Common myeloid progenitor, CD34-positive (primary cell): ENCODE measurements around the gene JAK3.

Source experiments
- CTCF ChIA-PET: fragments of 350-600 bp; sonication (Branson Sonifier 250); formaldehyde crosslinking; loops from one replicate; lab custom pipeline; 2021; ENCODE audit warnings: antibody characterized with exemption; lab: Charles Lee
- POLR2A ChIA-PET: fragments of 350-600 bp; sonication (Branson Sonifier 250); formaldehyde crosslinking; loops from one replicate; lab custom pipeline; 2021; ENCODE audit warnings: antibody characterized with exemption; lab: Charles Lee
- DNase-seq, 3 donors: peaks; one replicate each; pipeline versions ENCODE4 v3.0.0 to v3.0.0-alpha.2; 2013
- H3K27ac ChIP-seq, 2 experiments: 1 replicate in 1 of 2; 2 replicates in 1 of 2; pipeline ENCODE4 v1.7.0; 2013; ENCODE audit warnings: inconsistent platforms in 2 of 2, low read length in 2 of 2, mild to moderate bottlenecking in 2 of 2, low read depth in 1 of 2, moderate library complexity in 1 of 2; ENCODE audit not compliant: severe bottlenecking in 2 of 2, insufficient read depth in 1 of 2, poor library complexity in 1 of 2
- H3K27me3 ChIP-seq, 5 experiments: replicated peaks in 2 of 5; 1 replicate in 3 of 5; 2 replicates in 2 of 5; pipeline versions ENCODE4 v1.6.1 to v1.7.0; 2013; ENCODE audit warnings: low read length in 4 of 5, mild to moderate bottlenecking in 2 of 5, moderate library complexity in 2 of 5, inconsistent platforms in 1 of 5; ENCODE audit not compliant: insufficient read depth in 5 of 5, control insufficient read depth in 4 of 5
- H3K36me3 ChIP-seq, 4 experiments: 1 replicate in 2 of 4; 2 replicates in 2 of 4; pipeline versions ENCODE4 v1.6.1 to v1.7.0; 2013; ENCODE audit warnings: low read length in 3 of 4, control low read depth in 1 of 4, mild to moderate bottlenecking in 1 of 4; ENCODE audit not compliant: control insufficient read depth in 4 of 4, insufficient read depth in 4 of 4
- H3K4me1 ChIP-seq, 4 experiments: 1 replicate in 3 of 4; 2 replicates in 1 of 4; pipeline versions ENCODE4 v1.6.1 to v1.7.1; 2013; ENCODE audit warnings: low read length in 3 of 4, mild to moderate bottlenecking in 3 of 4, control low read depth in 1 of 4, inconsistent platforms in 1 of 4, moderate library complexity in 1 of 4; ENCODE audit not compliant: control insufficient read depth in 4 of 4, insufficient read depth in 4 of 4; ENCODE audit errors: control extremely low read depth in 1 of 4
- H3K4me3 ChIP-seq, 7 experiments: 1 replicate in 4 of 7; 2 replicates in 3 of 7; pipeline versions ENCODE4 v1.5.1 to v1.7.0; 2013; ENCODE audit warnings: mild to moderate bottlenecking in 7 of 7, low read length in 6 of 7, moderate library complexity in 6 of 7, inconsistent platforms in 2 of 7, low read depth in 2 of 7, control low read depth in 1 of 7; ENCODE audit not compliant: insufficient read depth in 4 of 7, control insufficient read depth in 1 of 7; ENCODE audit errors: extremely low read depth in 1 of 7
- H3K9me3 ChIP-seq, 5 experiments: 1 replicate in 4 of 5; 2 replicates in 1 of 5; pipeline versions ENCODE4 v1.6.1 to v1.7.1; 2013; ENCODE audit warnings: low read length in 4 of 5, mild to moderate bottlenecking in 2 of 5, inconsistent platforms in 1 of 5, low read depth in 1 of 5, moderate library complexity in 1 of 5; ENCODE audit not compliant: control insufficient read depth in 4 of 5, insufficient read depth in 2 of 5; ENCODE audit errors: control extremely low read depth in 1 of 5
- WGBS: methylation state at CpG from one replicate; pipeline ENCODE4 v1.1.5; 2013; ENCODE audit not compliant: insufficient coverage; 5-methylcytosine and 5-hydroxymethylcytosine counted together

The JAK3 gene

GRCh38 chr19:17821190-17821589 is 26.6 kb downstream of the JAK3 start, which contains the start of gene INSL3:
TSS of gene INSL3 (minus strand) at chr19:17821519. CDS start at chr19:17821506, 13 bp downstream.
- Histone ChIP-seq H3K36me3 (peaks cover 4 to 11% (median 10%) of the 10 kb centered on the region in 4 experiments), H3K9me3 (no peaks in the 10 kb centered on the region), H3K27me3 (no peaks in the 10 kb centered on the region), H3K4me3 (no peak within 1 kb of the TSS), H3K4me1 (no peaks in the 10 kb centered on the region), H3K27ac (no peak within 1 kb of the TSS)
- POLR2A ChIA-PET, result no interaction called here
- WGBS, result 90% methylated on average over 27 of the region's 34 CpGs
- CTCF ChIA-PET, result interaction anchor here (1.3 kb wide), 1 partner anchor 8 kb away, joined by 3 read pairs; no protein-coding TSS in a partner anchor
- DNase-seq, result no peak

GRCh38 chr19:17817668-17818363 is 30.0 kb downstream of the JAK3 start:
- no peak for DNase-seq
- ChIA-PET CTCF (interaction anchor here (1.0 kb wide), 1 partner anchor 37 kb away, joined by 3 read pairs; no protein-coding TSS in a partner anchor), POLR2A (no interaction called here)
- WGBS, result 94% methylated on average over 11 of the region's 13 CpGs
- H3K4me3 ChIP-seq, result no peak overlapping the region
- no peak overlapping the region for H3K27ac ChIP-seq
- H3K27me3 ChIP-seq, result no peaks in the 10 kb centered on the region
- no peaks in the 10 kb centered on the region for H3K4me1 ChIP-seq
- H3K36me3 ChIP-seq, result peaks cover 0 to 2% (median 0%) of the 10 kb centered on the region in 4 experiments
- H3K9me3 ChIP-seq, result no peaks in the 10 kb centered on the region

- Histone ChIP-seq H3K4me1 (peaks cover 0 to 11% (median 10%) of the 10 kb centered on the region in 4 experiments), H3K36me3 (no peaks in the 10 kb centered on the region), H3K27me3 (no peaks in the 10 kb centered on the region), H3K9me3 (no peaks in the 10 kb centered on the region), H3K27ac (no peak overlapping the region), H3K4me3 (no peak overlapping the region)
- no peak for DNase-seq
- ChIA-PET CTCF (interaction anchor here (1.0 kb wide), 1 partner anchor 23 kb away, joined by 3 read pairs; no protein-coding TSS in a partner anchor), POLR2A (no interaction called here)
- 94% methylated on average over 4 of the region's 5 CpGs for WGBS
Measured at GRCh38 chr19:17812099-17812498, 35.7 kb downstream of the JAK3 start.

DNA sequence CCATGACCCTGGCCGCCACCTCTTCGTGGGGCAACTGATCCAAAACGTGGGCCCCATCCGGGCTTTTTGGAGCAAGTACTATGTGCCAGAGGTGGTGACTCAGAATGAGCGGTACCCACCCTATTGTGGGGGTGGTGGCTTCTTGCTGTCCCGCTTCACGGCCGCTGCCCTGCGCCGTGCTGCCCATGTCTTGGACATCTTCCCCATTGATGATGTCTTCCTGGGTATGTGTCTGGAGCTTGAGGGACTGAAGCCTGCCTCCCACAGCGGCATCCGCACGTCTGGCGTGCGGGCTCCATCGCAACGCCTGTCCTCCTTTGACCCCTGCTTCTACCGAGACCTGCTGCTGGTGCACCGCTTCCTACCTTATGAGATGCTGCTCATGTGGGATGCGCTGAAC is 36.1 kb downstream of the JAK3 start:
- no peak overlapping the region for H3K27ac ChIP-seq
- peaks cover 0 to 11% (median 10%) of the 10 kb centered on the region in 4 experiments for H3K4me1 ChIP-seq
- no peak for DNase-seq
- no peaks in the 10 kb centered on the region for H3K27me3 ChIP-seq
- H3K36me3 ChIP-seq, result no peaks in the 10 kb centered on the region
- 92% methylated on average over 19 of the region's 20 CpGs for WGBS
- ChIA-PET CTCF (no interaction called here), POLR2A (no interaction called here)
- no peak overlapping the region for H3K4me3 ChIP-seq
- no peaks in the 10 kb centered on the region for H3K9me3 ChIP-seq

DNA sequence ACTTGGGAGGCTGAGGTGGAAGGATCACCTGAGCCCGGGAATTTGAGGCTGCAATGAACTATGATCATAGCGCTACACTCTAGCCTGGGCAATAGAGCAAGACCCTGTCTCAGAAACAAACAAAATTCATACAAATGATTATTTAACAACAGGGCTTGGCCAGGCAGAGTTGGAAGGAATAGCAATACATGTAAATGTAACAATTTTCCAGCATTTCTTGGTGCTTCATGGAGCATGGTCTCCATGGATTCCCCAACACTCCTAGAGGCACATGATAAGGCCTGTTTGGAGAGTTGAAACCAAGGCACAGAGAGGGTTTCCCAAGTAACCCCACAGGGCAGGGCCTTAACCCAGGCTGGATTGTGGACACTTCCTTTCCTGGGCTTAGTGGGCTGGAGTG is 36.7 kb downstream of the JAK3 start:
- no peak for DNase-seq
- POLR2A ChIA-PET, result no interaction called here
- no peak overlapping the region for H3K4me3 ChIP-seq
- H3K9me3 ChIP-seq, result no peaks in the 10 kb centered on the region
- CTCF ChIA-PET, result no interaction called here
- peaks cover 0 to 11% (median 10%) of the 10 kb centered on the region in 4 experiments for H3K4me1 ChIP-seq
- no peaks in the 10 kb centered on the region for H3K27me3 ChIP-seq
- WGBS, result 100% methylated on average over 1 of the region's 2 CpGs
- no peak overlapping the region for H3K27ac ChIP-seq
- H3K36me3 ChIP-seq, result no peaks in the 10 kb centered on the region

DNA sequence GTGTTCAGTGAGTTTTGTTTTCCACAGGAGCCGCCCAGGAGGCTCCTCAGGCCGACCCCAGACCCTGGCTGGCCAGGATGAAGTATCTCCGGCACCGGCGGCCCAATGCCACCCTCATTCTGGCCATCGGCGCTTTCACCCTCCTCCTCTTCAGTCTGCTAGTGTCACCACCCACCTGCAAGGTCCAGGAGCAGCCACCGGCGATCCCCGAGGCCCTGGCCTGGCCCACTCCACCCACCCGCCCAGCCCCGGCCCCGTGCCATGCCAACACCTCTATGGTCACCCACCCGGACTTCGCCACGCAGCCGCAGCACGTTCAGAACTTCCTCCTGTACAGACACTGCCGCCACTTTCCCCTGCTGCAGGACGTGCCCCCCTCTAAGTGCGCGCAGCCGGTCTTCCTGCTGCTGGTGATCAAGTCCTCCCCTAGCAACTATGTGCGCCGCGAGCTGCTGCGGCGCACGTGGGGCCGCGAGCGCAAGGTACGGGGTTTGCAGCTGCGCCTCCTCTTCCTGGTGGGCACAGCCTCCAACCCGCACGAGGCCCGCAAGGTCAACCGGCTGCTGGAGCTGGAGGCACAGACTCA is 40.0 kb downstream of the JAK3 start:
- POLR2A ChIA-PET, result no interaction called here
- DNase-seq, result peak; percentile 43 to 84 (median 73)

GRCh38 chr19:17806945-17807344 is 40.8 kb downstream of the JAK3 start:
- H3K36me3 ChIP-seq, result no peaks in the 10 kb centered on the region
- no CpG with 5 or more reads among the region's 3 CpGs for WGBS
- H3K27ac ChIP-seq, result no peak overlapping the region
- peaks cover 0 to 23% (median 20%) of the 10 kb centered on the region in 4 experiments for H3K4me1 ChIP-seq
- POLR2A ChIA-PET, result no interaction called here
- CTCF ChIA-PET, result no interaction called here
- H3K27me3 ChIP-seq, result no peaks in the 10 kb centered on the region
- DNase-seq, result peak in 2 of 3 donors; percentile 52 to 66
- no peak overlapping the region for H3K4me3 ChIP-seq
- no peaks in the 10 kb centered on the region for H3K9me3 ChIP-seq

More for the DNA sequence above, 40.0 kb downstream of the JAK3 start:
- no peaks in the 10 kb centered on the region for H3K36me3 ChIP-seq
- 46% methylated on average over 36 of the region's 38 CpGs for WGBS
- peaks cover 0 to 21% (median 20%) of the 10 kb centered on the region in 4 experiments for H3K4me1 ChIP-seq
- CTCF ChIA-PET, result interaction anchor here (1.3 to 1.4 kb wide), 2 partner anchors 16 to 104 kb away, joined by 4 to 5 read pairs; no protein-coding TSS in a partner anchor
- no peaks in the 10 kb centered on the region for H3K27me3 ChIP-seq
- H3K27ac ChIP-seq, result no peak overlapping the region
- H3K9me3 ChIP-seq, result no peaks in the 10 kb centered on the region
- peak overlapping the region in 2 of 7 experiments; percentile 26 to 28 for H3K4me3 ChIP-seq
